CD4-positive, alpha-beta T cell (primary cell): ENCODE results near the gene FGFR3. TPM values are rescaled to one million over a fixed set of nuclear protein-coding genes. Genes with fewer than 3 reads are reported as not detected.

ENCODE experiments used
- ATAC-seq: fragments of 200-7000 bp; cut with Tn5 transposase; one replicate; pipeline ENCODE4 v1.10.0; 2022; ENCODE audit warnings: mild to moderate bottlenecking; ENCODE audit not compliant: poor library complexity
- CTCF ChIA-PET: fragments of 350-600 bp; sonication (Branson Sonifier 250); formaldehyde crosslinking; loops from one replicate; lab custom pipeline; 2021; ENCODE audit warnings: antibody characterized with exemption, inconsistent platforms; lab: Charles Lee
- POLR2A ChIA-PET: fragments of 350-600 bp; sonication (Branson Sonifier 250); formaldehyde crosslinking; loops from one replicate; lab custom pipeline; 2021; ENCODE audit warnings: antibody characterized with exemption, inconsistent platforms; lab: Charles Lee
- DNase-seq, 14 experiments: peaks; one replicate each; pipeline ENCODE4 v3.0.0-alpha.2; 2013 to 2020; ENCODE audit warnings: mixed read lengths in 2 of 14
- H3K27ac ChIP-seq, 2 donors: one replicate each; pipeline versions ENCODE4 v1.5.1 to v1.7.0; 2013; ENCODE audit warnings: low read length in 2 of 2, low read depth in 1 of 2, mild to moderate bottlenecking in 1 of 2
- H3K27me3 ChIP-seq, 2 experiments: 1 replicate in 1 of 2; 2 replicates in 1 of 2; pipeline versions ENCODE4 v1.6.1 to v1.7.0; 2013; ENCODE audit warnings: low read length in 2 of 2, control low read depth in 1 of 2, mild to moderate bottlenecking in 1 of 2, moderate library complexity in 1 of 2; ENCODE audit not compliant: insufficient read depth in 2 of 2, control insufficient read depth in 1 of 2
- H3K36me3 ChIP-seq: one replicate; pipeline ENCODE4 v1.6.1; 2013; ENCODE audit warnings: low read length, control low read depth; ENCODE audit not compliant: insufficient read depth
- H3K4me1 ChIP-seq: one replicate; pipeline ENCODE4 v1.6.1; 2013; ENCODE audit warnings: low read length, control low read depth; ENCODE audit not compliant: insufficient read depth
- H3K4me3 ChIP-seq: one replicate; pipeline ENCODE4 v1.5.1; 2013; ENCODE audit warnings: mild to moderate bottlenecking, low read length, moderate library complexity
- H3K9me3 ChIP-seq, 2 experiments: 1 replicate in 1 of 2; 2 replicates in 1 of 2; pipeline versions ENCODE4 v1.6.1 to v1.7.0; 2013; ENCODE audit warnings: low read length in 2 of 2, mild to moderate bottlenecking in 2 of 2, control low read depth in 1 of 2, moderate library complexity in 1 of 2; ENCODE audit not compliant: control insufficient read depth in 1 of 2, insufficient read depth in 1 of 2
- H3K27ac Mint-ChIP-seq: one replicate; pipeline ENCODE4 v1.8.0; 2020; ENCODE audit warnings: mixed read lengths
- H3K27me3 Mint-ChIP-seq: one replicate; pipeline ENCODE4 v1.8.0; 2021; ENCODE audit warnings: mixed read lengths
- H3K36me3 Mint-ChIP-seq: one replicate; pipeline ENCODE4 v1.8.0; 2021; ENCODE audit warnings: low read depth, mixed read lengths
- H3K4me1 Mint-ChIP-seq: one replicate; pipeline ENCODE4 v1.8.0; 2021; ENCODE audit warnings: low read depth, mixed read lengths
- H3K4me3 Mint-ChIP-seq: one replicate; pipeline ENCODE4 v1.8.0; 2020; ENCODE audit warnings: mild to moderate bottlenecking, mixed read lengths
- H3K9me3 Mint-ChIP-seq: one replicate; pipeline ENCODE4 v1.8.0; 2020; ENCODE audit warnings: mixed read lengths
- intact Hi-C, 2 experiments: fragments of 100-400 bp; cut with DNase I in 1 of 2; cut with micrococcal nuclease in 1 of 2; formaldehyde crosslinking; loops; one replicate each; pipeline versions ENCODE4 v1.15.1 to v1.9.0; 2023 to 2025; cut with DNase I, micrococcal nuclease
- total RNA-seq, 174 experiments: library from RNA in 2 of 174; stranded (reverse) in 2 of 174; gene quantifications; one replicate each; pipeline ENCODE4 v1.2.3 and lab custom pipeline; 2021 to 2026
- TF ChIP-seq, protein P1 (sequence below): fragments of 200-600 bp; IDR thresholded peaks from one replicate; pipeline ENCODE4 v1.8.0; 2022; ENCODE audit warnings: antibody characterized with exemption, mild to moderate bottlenecking

The FGFR3 gene
- total RNA-seq, 2 experiments from 2014 or later: 0.33 TPM; not detected in 1

DNA sequence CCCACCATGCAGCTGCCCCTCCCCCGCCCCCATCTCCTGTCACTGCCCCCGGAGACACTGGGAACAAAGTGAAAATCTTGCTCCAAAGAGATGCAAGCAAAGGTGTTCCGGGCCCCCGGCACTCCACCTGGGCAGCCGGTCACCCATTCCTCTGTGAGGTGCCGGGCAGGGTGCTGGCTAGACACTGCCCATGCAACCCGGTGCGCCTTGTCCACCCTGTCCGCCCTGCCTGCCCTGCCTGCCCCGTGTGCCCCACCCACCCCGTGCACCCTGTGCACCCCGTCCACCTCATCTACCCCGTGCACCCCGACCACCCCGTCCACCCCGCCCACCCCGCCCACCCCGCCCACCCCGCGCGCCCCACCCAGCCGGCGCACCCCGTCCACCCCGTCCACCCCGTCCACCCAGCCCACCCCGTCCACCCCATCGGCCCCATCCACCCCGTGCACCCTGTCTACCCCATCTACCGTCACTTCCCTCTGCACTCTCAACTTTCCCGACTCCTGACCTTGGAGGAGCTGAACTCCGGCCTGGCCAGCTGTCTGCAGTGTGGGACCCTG is 31.9 kb upstream of the FGFR3 start:
- no peak for ATAC-seq
- no peak overlapping the region for H3K4me3 Mint-ChIP-seq
- peaks cover 11 to 19% of the 10 kb centered on the region in 2 experiments for H3K27me3 ChIP-seq
- H3K27ac Mint-ChIP-seq: no peak overlapping the region
- peaks cover 22% of the 10 kb centered on the region for H3K27me3 Mint-ChIP-seq
- peaks cover 3% of the 10 kb centered on the region for H3K4me1 ChIP-seq
- intact Hi-C loops: loop anchor here in 1 of 2 experiments (5.0 kb wide), 1 partner anchor 51 kb away; no protein-coding TSS in a partner anchor
- no peak overlapping the region for H3K27ac ChIP-seq
- H3K36me3 ChIP-seq: no peaks in the 10 kb centered on the region
- no peaks in the 10 kb centered on the region for H3K9me3 Mint-ChIP-seq
- POLR2A ChIA-PET: no interaction called here
- no peaks in the 10 kb centered on the region for H3K36me3 Mint-ChIP-seq
- TF ChIP-seq, protein P1, sequence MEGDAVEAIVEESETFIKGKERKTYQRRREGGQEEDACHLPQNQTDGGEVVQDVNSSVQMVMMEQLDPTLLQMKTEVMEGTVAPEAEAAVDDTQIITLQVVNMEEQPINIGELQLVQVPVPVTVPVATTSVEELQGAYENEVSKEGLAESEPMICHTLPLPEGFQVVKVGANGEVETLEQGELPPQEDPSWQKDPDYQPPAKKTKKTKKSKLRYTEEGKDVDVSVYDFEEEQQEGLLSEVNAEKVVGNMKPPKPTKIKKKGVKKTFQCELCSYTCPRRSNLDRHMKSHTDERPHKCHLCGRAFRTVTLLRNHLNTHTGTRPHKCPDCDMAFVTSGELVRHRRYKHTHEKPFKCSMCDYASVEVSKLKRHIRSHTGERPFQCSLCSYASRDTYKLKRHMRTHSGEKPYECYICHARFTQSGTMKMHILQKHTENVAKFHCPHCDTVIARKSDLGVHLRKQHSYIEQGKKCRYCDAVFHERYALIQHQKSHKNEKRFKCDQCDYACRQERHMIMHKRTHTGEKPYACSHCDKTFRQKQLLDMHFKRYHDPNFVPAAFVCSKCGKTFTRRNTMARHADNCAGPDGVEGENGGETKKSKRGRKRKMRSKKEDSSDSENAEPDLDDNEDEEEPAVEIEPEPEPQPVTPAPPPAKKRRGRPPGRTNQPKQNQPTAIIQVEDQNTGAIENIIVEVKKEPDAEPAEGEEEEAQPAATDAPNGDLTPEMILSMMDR: no peak
- no peaks in the 10 kb centered on the region for H3K4me1 Mint-ChIP-seq
- CTCF ChIA-PET: no interaction called here
- DNase-seq: no peak
- H3K4me3 ChIP-seq: no peak overlapping the region
- H3K9me3 ChIP-seq: peaks cover 0 to 12% of the 10 kb centered on the region in 2 experiments

DNA sequence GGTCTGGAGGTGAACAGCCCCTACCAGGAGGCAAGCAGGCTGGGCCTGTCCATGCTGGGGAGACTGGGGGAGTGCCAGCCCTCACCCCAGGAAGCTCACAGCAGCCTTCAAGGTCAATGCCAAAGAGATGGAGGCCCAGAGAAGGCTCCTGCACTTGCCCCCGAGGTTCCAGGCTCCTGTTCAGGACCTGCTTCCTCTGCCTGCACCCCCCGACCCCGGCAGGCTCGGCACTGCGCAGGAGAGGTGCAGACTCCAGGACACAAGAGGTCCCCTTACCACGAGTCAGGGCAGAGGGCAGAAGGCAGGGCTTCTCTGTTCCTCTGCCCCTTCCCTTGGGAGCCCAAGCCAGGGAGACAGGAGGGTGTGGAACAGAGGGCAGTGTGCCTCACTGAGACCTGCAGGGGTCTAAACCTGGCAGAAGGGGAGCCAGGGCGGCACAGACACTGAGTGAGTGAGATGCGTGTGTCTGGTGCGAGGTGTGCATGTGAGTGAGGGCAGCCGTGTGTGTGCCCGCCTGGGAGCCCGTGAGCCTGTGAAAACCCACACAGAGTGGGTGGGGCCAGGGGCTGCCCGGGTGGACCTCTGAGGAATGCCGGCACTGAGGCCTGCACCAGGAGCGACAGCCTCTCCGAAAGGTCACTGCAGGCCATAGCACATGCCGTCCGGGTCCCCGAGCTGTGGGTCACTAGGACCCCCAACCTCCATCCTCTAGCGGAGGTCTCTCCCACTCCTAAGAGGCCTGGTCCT is 30.7 kb upstream of the FGFR3 start:
- H3K4me1 ChIP-seq: peaks cover 3% of the 10 kb centered on the region
- POLR2A ChIA-PET: no interaction called here
- Mint-ChIP-seq H3K4me3 (no peak overlapping the region), H3K4me1 (no peaks in the 10 kb centered on the region), H3K27ac (no peak overlapping the region), H3K36me3 (no peaks in the 10 kb centered on the region), H3K9me3 (no peaks in the 10 kb centered on the region), H3K27me3 (peaks cover 22% of the 10 kb centered on the region)
- H3K36me3 ChIP-seq: no peaks in the 10 kb centered on the region
- intact Hi-C loops: loop anchor here in 1 of 2 experiments (5.0 kb wide), 1 partner anchor 50 kb away; no protein-coding TSS in a partner anchor
- CTCF ChIA-PET: no interaction called here
- TF ChIP-seq, protein P1: no peak
- no peak for DNase-seq
- H3K27ac ChIP-seq: no peak overlapping the region
- H3K27me3 ChIP-seq: peaks cover 14 to 24% of the 10 kb centered on the region in 2 experiments
- H3K9me3 ChIP-seq: peaks cover 0 to 12% of the 10 kb centered on the region in 2 experiments
- H3K4me3 ChIP-seq: no peak overlapping the region
- ATAC-seq: no peak

DNA sequence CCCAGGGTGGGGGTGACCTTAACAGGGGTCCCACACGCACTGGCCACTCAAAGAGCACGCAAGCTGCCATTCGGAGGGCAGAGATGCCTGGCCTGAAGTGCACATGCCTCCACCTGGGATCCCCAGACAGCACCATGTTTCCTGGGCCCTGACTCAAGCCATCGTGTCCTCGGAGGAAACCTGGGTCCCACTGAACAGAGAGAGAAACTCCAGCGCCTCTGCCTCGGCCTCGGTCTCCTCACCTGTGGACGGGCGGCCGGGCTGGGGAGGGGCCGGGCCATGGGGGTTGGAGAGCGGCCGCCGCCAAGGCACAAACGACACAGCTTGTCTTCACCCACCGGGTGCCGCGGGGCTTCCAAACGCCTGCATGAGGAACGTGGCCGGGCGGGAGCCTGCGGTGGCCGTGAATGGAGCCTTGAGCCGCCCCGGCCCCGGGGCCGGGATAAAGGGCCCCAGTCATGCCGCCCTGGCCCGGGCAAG is 30.0 kb upstream of the FGFR3 start:
- Histone ChIP-seq H3K36me3 (no peaks in the 10 kb centered on the region), H3K9me3 (peaks cover 0 to 14% of the 10 kb centered on the region in 2 experiments), H3K27me3 (peaks cover 17 to 26% of the 10 kb centered on the region in 2 experiments), H3K4me1 (peaks cover 3% of the 10 kb centered on the region), H3K27ac (no peak overlapping the region), H3K4me3 (no peak overlapping the region)
- Mint-ChIP-seq H3K27ac (no peak overlapping the region), H3K4me1 (no peaks in the 10 kb centered on the region), H3K9me3 (no peaks in the 10 kb centered on the region), H3K4me3 (no peak overlapping the region), H3K36me3 (no peaks in the 10 kb centered on the region), H3K27me3 (peaks cover 25% of the 10 kb centered on the region)
- no peak for ATAC-seq
- CTCF ChIA-PET: no interaction called here
- TF ChIP-seq, protein P1: no peak
- DNase-seq: no peak
- intact Hi-C loops: loop anchor here in 1 of 2 experiments (5.0 kb wide), 1 partner anchor 49 kb away; no protein-coding TSS in a partner anchor
- POLR2A ChIA-PET: no interaction called here
